Loucy (cell line): ENCODE measurements around the gene SIGLEC11.

Experiments
- CTCF ChIP-seq: fragments of 200-600 bp; sonication (generic); conservative IDR thresholded peaks from 2 replicates; pipeline ENCODE4 v1.5.1; 2014; ENCODE audit warnings: mild to moderate bottlenecking, antibody characterized with exemption, low read length
- EZH2phosphoT487 ChIP-seq: fragments of 200-600 bp; IDR thresholded peaks from 2 replicates; pipeline ENCODE4 v1.6.1; 2018; ENCODE audit warnings: antibody characterized with exemption, mild to moderate bottlenecking, moderate library complexity, borderline replicate concordance

- TF ChIP-seq CTCF (peak; percentile 53), EZH2phosphoT487 (no peak)
Measured at GRCh38 chr19:49939721-49940481, 21.1 kb downstream of the SIGLEC11 start.
